Gastrocnemius medialis (tissue), 4 donors: Measurements from ENCODE around the gene CLDN25.

Experiments
- CTCF ChIP-seq, 5 experiments: fragments of 450-650 bp in 3 of 5; fragments of 200-600 bp in 2 of 5; sonication (generic) in 2 of 5; IDR thresholded peaks in 4 of 5; conservative IDR thresholded peaks in 1 of 5; 1 replicate in 4 of 5; 2 replicates in 1 of 5; pipeline ENCODE4 v1.5.1; 2016 to 2019; ENCODE audit warnings: antibody characterized with exemption in 5 of 5, mild to moderate bottlenecking in 3 of 5, moderate library complexity in 3 of 5
- POLR2A ChIP-seq, 2 donors: fragments of 450-650 bp; IDR thresholded peaks; one replicate each; pipeline ENCODE4 v1.6.1; 2017; ENCODE audit warnings: antibody characterized with exemption in 2 of 2, mild to moderate bottlenecking in 2 of 2, moderate library complexity in 2 of 2

GRCh38 chr11:113789675-113790320, 10.2 kb downstream of the CLDN25 start:
- TF ChIP-seq CTCF (IDR thresholded peaks at IDR 0.05 in 4 of 5, conservative IDR thresholded peaks at IDR 0.05 in 1 of 5) (no peak), POLR2A (IDR thresholded peaks at IDR 0.05) (no peak)
